Measurements from ENCODE around the gene SYNE1.

SYNE1 gene

GRCh38 chr6:152452639-152453038 is 184.5 kb downstream of the SYNE1 start:
- POLR2A ChIA-PET = interaction anchor here (0.6 to 0.7 kb wide), 2 partner anchors 16 to 45 kb away, joined by 3 read pairs; no protein-coding TSS in a partner anchor
- TF ChIP-seq CTCF (IDR thresholded peaks at IDR 0.05; ENCODE audit: insufficient read depth, low read length, missing control alignments) = no peak
- CTCF ChIA-PET = interaction anchor here (0.9 to 1.7 kb wide), 2 partner anchors 8 to 11 kb away, joined by 3 to 5 read pairs; no protein-coding TSS in a partner anchor

GRCh38 chr6:152450519-152450918 is 186.6 kb downstream of the SYNE1 start:
- no peak overlapping the region for H3K4me3 ChIP-seq (ENCODE audit: low read depth, low read length)
- ChIA-PET POLR2A (no interaction called here), CTCF (no interaction called here)
- DNase-seq (ENCODE audit: low read depth, low spot score) = no peak
- no peak for TF ChIP-seq CTCF (IDR thresholded peaks at IDR 0.05; ENCODE audit: insufficient read depth, low read length, missing control alignments)

More at GRCh38 chr6:152452639-152453038, 184.5 kb downstream of the SYNE1 start:
- no peak overlapping the region for H3K4me3 ChIP-seq (ENCODE audit: low read depth, low read length)
- no peak for DNase-seq (ENCODE audit: low read depth, low spot score)

- H3K4me3 ChIP-seq (ENCODE audit: low read depth, low read length) = no peak overlapping the region
- ChIA-PET POLR2A (no interaction called here), CTCF (interaction anchor here (1.2 kb wide), 1 partner anchor 43 kb away, joined by 3 read pairs; no protein-coding TSS in a partner anchor)
- no peak for DNase-seq (ENCODE audit: low read depth, low spot score)
- TF ChIP-seq CTCF (IDR thresholded peaks at IDR 0.05; ENCODE audit: insufficient read depth, low read length, missing control alignments) = no peak
Observed at GRCh38 chr6:152441902-152442301, 195.3 kb downstream of the SYNE1 start.

GRCh38 chr6:152435816-152436215 is 201.3 kb downstream of the SYNE1 start:
- ChIA-PET CTCF (no interaction called here), POLR2A (no interaction called here)
- H3K4me3 ChIP-seq (ENCODE audit: low read depth, low read length) = no peak overlapping the region
- no peak for DNase-seq (ENCODE audit: low read depth, low spot score)
- TF ChIP-seq CTCF (IDR thresholded peaks at IDR 0.05; ENCODE audit: insufficient read depth, low read length, missing control alignments) = no peak

- H3K4me3 ChIP-seq (ENCODE audit: low read depth, low read length) = no peak overlapping the region
- TF ChIP-seq CTCF (IDR thresholded peaks at IDR 0.05; ENCODE audit: insufficient read depth, low read length, missing control alignments) = no peak
- POLR2A ChIA-PET = no interaction called here
- CTCF ChIA-PET = no interaction called here
- DNase-seq (ENCODE audit: low read depth, low spot score) = no peak
Observed at GRCh38 chr6:152432758-152433157, 204.4 kb downstream of the SYNE1 start.

GRCh38 chr6:152428126-152428525 is 209.0 kb downstream of the SYNE1 start:
- no peak for DNase-seq (ENCODE audit: low read depth, low spot score)
- no peak for TF ChIP-seq CTCF (IDR thresholded peaks at IDR 0.05; ENCODE audit: insufficient read depth, low read length, missing control alignments)
- ChIA-PET CTCF (no interaction called here), POLR2A (no interaction called here)
- no peak overlapping the region for H3K4me3 ChIP-seq (ENCODE audit: low read depth, low read length)
